Measurements from ENCODE around the gene POU2F3. TPM values are rescaled to one million over a fixed set of nuclear protein-coding genes. Genes with fewer than 3 reads are reported as not detected.

The POU2F3 gene
- total and polyA plus RNA-seq, 2 of the 8 experiments (the other 6 are each of a cell fraction or from before 2014, with no cell fraction given): 1.0 to 2.1 TPM

- Histone ChIP-seq H2BK12ac (ENCODE audit: low read depth, low read length) (no peak overlapping the region), H4K8ac (ENCODE audit: extremely low read depth, insufficient read depth, low read length) (no peak overlapping the region), H3K23ac (ENCODE audit: insufficient read length) (no peak overlapping the region), H3K36me3 (ENCODE audit: control insufficient read depth in 2 of 4, insufficient read depth in 4 of 4, low read length in 3 of 4) (no peaks in the 10 kb centered on the region), H3K79me1 (ENCODE audit: low read depth, low read length) (no peaks in the 10 kb centered on the region), H2BK120ac (replicated peaks; ENCODE audit: low read depth, low read length) (no peak overlapping the region), H4K91ac (replicated peaks; ENCODE audit: insufficient read length, low read length) (no peak overlapping the region), H4K20me1 (replicated peaks in 1 of 2; ENCODE audit: control insufficient read depth in 1 of 2, insufficient read depth in 2 of 2, low read length in 2 of 2) (no peaks in the 10 kb centered on the region), H3K18ac (ENCODE audit: extremely low read depth, low read length) (no peak overlapping the region), H3K27ac (ENCODE audit: low read depth, low read length) (no peak overlapping the region), H3K9ac (replicated peaks in 1 of 4; ENCODE audit: extremely low read depth in 1 of 4, low read depth in 3 of 4, low read length in 3 of 4) (no peak overlapping the region), H3K23me2 (ENCODE audit: low read depth, low read length) (no peaks in the 10 kb centered on the region), H3K9me3 (ENCODE audit: insufficient read depth in 2 of 2, low read depth in 1 of 2, low read length in 1 of 2) (no peaks in the 10 kb centered on the region), H3K4me2 (ENCODE audit: insufficient read depth in 1 of 2, low read depth in 2 of 2, low read length in 2 of 2) (no peak overlapping the region), H3K56ac (replicated peaks; ENCODE audit: insufficient read length, low read depth, low read length) (no peak overlapping the region), H3K27me3 (replicated peaks in 1 of 4; ENCODE audit: control insufficient read depth in 3 of 4, extremely low read depth in 1 of 4, insufficient read depth in 3 of 4, low read length in 3 of 4) (peaks cover 0 to 8% (median 2%) of the 10 kb centered on the region in 4 experiments; a peak in 3 of 7 replicates), H3K4me1 (replicated peaks in 1 of 4; ENCODE audit: control insufficient read depth in 3 of 4, insufficient read depth in 4 of 4, low read length in 3 of 4) (peaks cover 0 to 4% (median under 1%) of the 10 kb centered on the region in 4 experiments; a peak in 3 of 7 replicates), H3K79me2 (ENCODE audit: control insufficient read depth in 1 of 2, insufficient read depth in 2 of 2, low read length in 2 of 2) (no peaks in the 10 kb centered on the region), H2AK5ac (ENCODE audit: low read depth, low read length) (no peak overlapping the region), H3K14ac (ENCODE audit: insufficient read length) (no peak overlapping the region), H2BK20ac (ENCODE audit: low read length) (no peak overlapping the region), H3K4ac (replicated peaks; ENCODE audit: insufficient read length, low read depth, low read length) (no peak overlapping the region), H4K5ac (ENCODE audit: insufficient read length, low read depth, low read length) (no peak overlapping the region), H3K4me3 (ENCODE audit: extremely low read depth in 1 of 4, insufficient read depth in 2 of 4, low read depth in 3 of 4, low read length in 4 of 4) (no peak overlapping the region), H2BK15ac (ENCODE audit: low read length) (no peak overlapping the region), H2BK5ac (ENCODE audit: low read depth, low read length) (no peak overlapping the region), H2AFZ (ENCODE audit: low read length) (no peak overlapping the region)
- POLR2A ChIA-PET (ENCODE audit: partially characterized antibody): no interaction called here
- no peak for DNase-seq (ENCODE audit: low read depth in 1 of 2, low spot score in 2 of 2)
- FAIRE-seq: no peak
- no peak for TF ChIP-seq SRF (IDR thresholded peaks at IDR 0.05; ENCODE audit: low read depth, low read length)
- TF ChIP-seq ASH2L (IDR thresholded peaks at IDR 0.05; ENCODE audit: low read length): no peak
- no peak for TF ChIP-seq SP1 (IDR thresholded peaks at IDR 0.05; ENCODE audit: low read depth, low read length)
- TF ChIP-seq POLR2AphosphoS5 (IDR thresholded peaks at IDR 0.05; ENCODE audit: low read depth, low read length): no peak
- TF ChIP-seq CEBPB (IDR thresholded peaks at IDR 0.05; ENCODE audit: low read depth, low read length): no peak
- no peak for TF ChIP-seq ZNF274 (IDR thresholded peaks at IDR 0.05; ENCODE audit: borderline replicate concordance, extremely low read depth, low read length)
- TF ChIP-seq KDM5A (IDR thresholded peaks at IDR 0.05; ENCODE audit: low read length): no peak
- TF ChIP-seq POLR2A (IDR thresholded peaks at IDR 0.05; ENCODE audit: control extremely low read depth in 1 of 2, low read depth in 2 of 2, low read length in 2 of 2): no peak
- no peak for TF ChIP-seq NRF1 (IDR thresholded peaks at IDR 0.05; ENCODE audit: low read depth, low read length)
- TF ChIP-seq CBX5 (IDR thresholded peaks at IDR 0.05; ENCODE audit: low read depth, low read length): no peak
- TF ChIP-seq ATF3 (IDR thresholded peaks at IDR 0.05; ENCODE audit: insufficient read depth, low read depth, low read length): no peak
- TF ChIP-seq RAD21 (IDR thresholded peaks at IDR 0.05 in 1 of 2, conservative IDR thresholded peaks at IDR 0.05 in 1 of 2; ENCODE audit: low read depth in 2 of 2, low read length in 2 of 2): no peak
- no peak for TF ChIP-seq SUZ12 (IDR thresholded peaks at IDR 0.05; ENCODE audit: low read length)
- WGBS, 2 experiments (ENCODE audit: extremely low coverage in 1 of 2, insufficient coverage in 1 of 2, insufficient read length in 1 of 2, insufficient replicate concordance in 2 of 2, low coverage in 1 of 2, low lambda C conversion rate in 2 of 2, missing lambda C conversion rate in 1 of 2): 92% methylated on average over 12 of the region's 13 CpGs; no CpG with 5 or more reads in 1 of the 2 experiments
- CTCF ChIA-PET (ENCODE audit: partially characterized antibody): interaction anchor here (1.6 to 41.2 kb wide), 10 partner anchors 11 to 108 kb away, joined by 6 to 1412 read pairs (median 150); partner anchors contain the start of genes OAF and POU2F3
These were observed 13.2 kb upstream of the POU2F3 start for GRCh38 chr11:120226714-120227113.
